NT2/D1 (cell line): ENCODE results near the gene ZNF441.

Experiments used
- SUZ12 ChIP-seq: IDR thresholded peaks from 2 replicates; pipeline ENCODE4 v1.6.1; 2011; ENCODE audit not compliant: insufficient read length, insufficient read depth; ENCODE audit errors: extremely low read depth
- YY1 ChIP-seq: IDR thresholded peaks from 2 replicates; pipeline ENCODE4 v1.6.1; 2011; ENCODE audit not compliant: insufficient read length, insufficient read depth

- TF ChIP-seq YY1 (no peak), SUZ12 (no peak)
Observed at GRCh38 chr19:11735375-11735774, 31.4 kb upstream of the ZNF441 start.
